ENCODE measurements around the gene CDC20B.
A peak's percentile ranks its signal among the peaks of the same experiment; 100 is the strongest.

The CDC20B gene

DNA sequence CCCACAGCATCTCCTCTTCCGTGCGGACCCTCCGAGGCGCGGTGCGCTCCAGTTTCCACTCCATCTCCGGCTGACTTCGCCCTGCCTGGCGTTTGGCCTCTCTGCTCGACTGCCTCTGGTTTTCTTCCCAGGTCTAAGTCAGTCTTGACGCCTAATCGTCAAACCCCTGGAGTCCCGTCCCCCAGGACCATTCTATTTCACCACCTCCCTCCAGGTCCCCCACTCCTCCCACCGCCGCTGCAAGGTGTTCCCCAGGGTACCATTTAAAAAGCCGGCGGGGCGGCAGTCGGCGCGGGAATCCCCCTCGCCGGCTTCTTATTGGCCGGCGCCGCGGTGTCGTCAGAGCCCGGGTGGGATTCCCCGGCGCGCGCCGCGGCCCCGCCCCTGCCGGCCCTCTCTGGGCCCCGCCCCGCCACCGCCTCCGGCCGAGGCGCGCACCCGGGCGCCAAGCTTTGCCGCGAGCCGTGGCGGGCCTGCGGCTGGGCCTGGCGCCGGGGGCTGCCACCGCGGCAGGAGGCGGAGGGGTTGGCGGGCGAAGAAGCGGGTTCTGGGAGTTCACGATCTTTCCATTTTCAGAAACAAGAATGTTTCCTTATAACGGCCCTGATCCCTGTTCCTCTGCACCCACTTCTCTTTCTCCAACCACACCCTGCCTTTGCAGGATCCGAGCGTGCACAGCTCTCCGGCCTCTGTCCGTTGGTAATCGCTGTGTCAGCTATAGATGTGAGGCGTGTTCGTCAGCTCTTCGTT, at the start of gene CDC20B:
Gene CDC20B (minus strand): TSS at position 241 of the 750 bp plus-strand sequence. CDS start 177 bp downstream, at position 64.
- DNase-seq (ENCODE audit: low spot score): peak; percentile 96

DNA sequence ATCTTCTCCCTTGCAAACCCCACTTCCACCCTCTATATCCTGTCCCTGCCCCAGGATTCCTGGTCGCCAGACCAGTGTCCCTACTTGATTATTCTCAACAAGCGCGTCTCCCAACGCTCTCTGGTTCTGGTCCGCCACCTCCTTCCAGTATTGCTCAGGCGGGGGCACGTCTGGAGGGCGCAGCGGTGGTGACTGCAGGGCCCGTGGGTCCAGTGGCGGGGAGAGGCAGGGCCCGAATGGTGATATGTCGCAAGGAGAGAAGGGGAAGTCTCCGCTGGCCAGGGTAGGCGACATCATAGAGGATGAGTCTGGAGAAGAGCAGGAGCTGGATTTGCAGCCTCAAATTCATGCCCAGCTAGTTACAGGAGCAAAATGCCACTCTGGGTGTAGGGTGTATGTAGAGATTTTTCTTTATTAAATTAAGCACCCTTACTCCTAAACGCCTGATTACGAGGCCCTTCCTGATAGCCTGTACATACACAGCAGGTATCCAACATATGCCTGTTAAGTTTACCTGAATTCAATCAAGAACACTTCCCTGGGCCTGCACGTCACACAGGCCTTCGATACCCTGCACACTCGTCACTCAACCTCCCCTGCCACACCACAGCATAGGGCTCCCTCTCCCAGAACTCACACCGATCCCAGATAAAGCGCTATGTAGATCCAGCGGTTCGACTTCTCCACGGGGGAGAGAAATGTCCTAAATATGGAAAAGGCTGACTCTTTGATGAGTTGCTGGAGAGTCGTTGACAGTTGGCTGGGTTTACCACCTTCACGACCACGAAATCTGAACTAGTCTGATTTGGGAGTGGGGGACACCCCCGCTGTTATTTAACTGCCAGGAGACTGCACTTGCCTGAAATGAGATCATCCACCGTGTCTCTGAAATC, 49.4 kb upstream of the CDC20B start:
- no peak for DNase-seq (ENCODE audit: low spot score)

DNA sequence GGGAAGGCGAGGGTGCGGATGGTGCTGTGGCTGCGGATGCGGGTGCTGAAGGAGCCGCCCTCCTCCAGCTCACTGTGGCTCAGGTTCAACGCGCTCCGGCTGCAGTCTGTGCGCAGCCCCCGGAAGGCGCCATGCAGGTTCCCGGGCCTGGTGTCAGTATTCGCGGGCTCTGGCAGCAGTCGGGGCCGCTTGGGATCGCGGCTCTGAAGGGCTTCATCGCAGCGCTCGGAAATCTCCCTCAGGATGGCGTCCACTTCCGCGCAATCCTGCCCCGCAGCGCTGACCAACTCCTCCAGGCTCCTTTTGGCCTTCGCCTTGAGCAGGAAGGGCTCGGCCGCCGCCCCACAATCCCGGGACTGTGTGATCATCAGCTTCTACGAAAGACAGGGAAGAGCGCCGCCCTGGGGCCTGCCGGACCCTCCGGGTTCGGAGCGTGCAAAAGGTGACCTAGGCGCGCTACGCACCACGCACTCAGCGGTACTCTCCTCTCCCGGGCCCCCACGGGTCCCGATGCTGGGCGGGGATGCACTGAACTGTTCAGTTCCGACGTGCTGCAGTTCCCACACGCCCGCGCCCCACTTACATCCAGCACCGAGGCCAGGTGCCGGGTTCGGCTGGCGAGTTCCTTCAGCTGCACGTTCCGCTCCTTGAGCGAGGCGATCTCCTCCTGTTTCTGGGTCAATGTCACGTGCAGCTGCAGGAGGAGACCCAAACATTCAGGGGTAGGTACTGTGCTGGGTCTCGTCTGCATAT, 47.6 kb upstream of the CDC20B start:
- no peak for DNase-seq (ENCODE audit: low spot score)

DNA sequence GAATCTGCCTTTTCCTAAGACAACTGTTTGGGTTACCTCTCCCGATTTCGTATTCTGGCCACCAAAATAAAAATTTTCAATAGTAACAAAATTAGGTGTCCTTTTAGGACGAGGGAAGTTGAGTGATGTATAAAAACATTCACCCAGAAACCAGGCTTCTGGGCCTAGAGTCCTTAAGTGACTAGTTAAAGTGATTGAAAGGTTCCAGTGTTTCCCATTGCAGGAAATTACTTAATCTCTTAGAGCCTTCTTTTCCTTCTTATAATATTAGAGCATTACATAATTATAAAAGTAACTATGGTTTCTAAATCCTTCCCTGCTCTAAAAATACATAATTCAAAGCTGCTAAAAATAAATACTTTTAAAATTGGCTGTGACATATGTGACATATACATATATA, 46.8 kb upstream of the CDC20B start:
- DNase-seq (ENCODE audit: low spot score): no peak

DNA sequence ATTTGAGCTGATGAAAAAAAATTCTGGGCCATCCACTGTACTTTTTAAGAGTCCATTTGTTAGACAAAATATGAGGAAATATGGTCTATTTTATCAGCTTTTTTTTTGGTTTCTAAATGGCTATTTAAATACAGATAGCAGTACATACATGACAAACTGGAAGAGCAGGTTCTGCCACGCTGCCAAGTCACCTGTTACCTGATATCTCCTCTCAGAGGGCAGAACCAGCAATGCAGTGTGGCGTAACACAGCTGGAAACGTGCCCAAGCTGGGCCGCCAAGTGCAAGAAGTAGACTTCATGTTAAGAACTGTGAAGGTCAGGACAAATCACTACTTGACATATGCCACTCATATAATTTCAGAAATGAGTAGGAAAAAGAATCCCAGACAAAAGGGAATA, 46.0 kb upstream of the CDC20B start:
- DNase-seq (ENCODE audit: low spot score): no peak

GRCh38 chr5:55211184-55211874, 38.4 kb upstream of the CDC20B start:
- DNase-seq (ENCODE audit: low spot score): no peak

DNA sequence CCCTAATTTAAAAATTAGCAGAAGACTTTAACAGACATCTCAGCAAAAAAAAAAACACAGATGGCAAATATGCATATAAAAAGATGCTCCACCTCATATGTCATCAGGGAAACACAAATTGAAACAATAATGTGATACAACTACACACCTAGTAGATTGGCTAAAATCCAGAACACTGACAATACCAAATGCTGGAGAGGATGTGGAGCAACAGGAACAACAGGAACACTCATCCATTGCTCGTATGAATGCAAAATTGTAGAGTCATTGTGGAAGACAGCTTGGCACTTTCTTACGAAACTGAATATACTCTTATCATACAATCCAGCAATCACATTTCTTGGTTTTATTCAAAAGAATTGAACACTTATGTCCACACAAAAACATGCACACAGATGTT, 32.0 kb upstream of the CDC20B start:
- DNase-seq (ENCODE audit: low spot score): no peak

GRCh38 chr5:55191165-55191564, 18.2 kb upstream of the CDC20B start:
- no peak for DNase-seq (ENCODE audit: low spot score)

GRCh38 chr5:55188656-55189540, 15.9 kb upstream of the CDC20B start:
- DNase-seq (ENCODE audit: low spot score): no peak

- peak; percentile 40 for DNase-seq (ENCODE audit: low spot score)
Measured at GRCh38 chr5:55187370-55187769, 14.4 kb upstream of the CDC20B start.

GRCh38 chr5:55180016-55180415, 7.0 kb upstream of the CDC20B start:
- DNase-seq (ENCODE audit: low spot score): no peak

DNA sequence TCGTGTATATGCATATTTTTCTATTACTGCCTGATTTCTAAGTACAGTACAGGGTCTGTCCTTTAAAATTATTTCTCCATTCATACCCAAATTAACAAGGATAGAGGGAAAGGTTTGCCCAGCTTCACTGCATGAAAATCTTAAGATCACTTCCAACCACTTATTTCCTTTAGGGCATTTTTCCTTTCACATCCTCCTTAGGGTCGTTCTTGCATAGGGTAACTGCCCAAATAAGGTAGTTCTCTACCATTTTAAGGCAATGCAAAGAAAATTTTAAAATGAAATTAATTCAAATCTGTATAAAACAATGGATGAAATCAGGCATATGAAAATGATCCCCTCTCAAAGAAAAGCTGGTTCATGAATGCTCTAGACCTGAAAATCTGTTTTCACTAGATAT, 4.1 kb upstream of the CDC20B start:
- DNase-seq (ENCODE audit: low spot score): no peak

DNA sequence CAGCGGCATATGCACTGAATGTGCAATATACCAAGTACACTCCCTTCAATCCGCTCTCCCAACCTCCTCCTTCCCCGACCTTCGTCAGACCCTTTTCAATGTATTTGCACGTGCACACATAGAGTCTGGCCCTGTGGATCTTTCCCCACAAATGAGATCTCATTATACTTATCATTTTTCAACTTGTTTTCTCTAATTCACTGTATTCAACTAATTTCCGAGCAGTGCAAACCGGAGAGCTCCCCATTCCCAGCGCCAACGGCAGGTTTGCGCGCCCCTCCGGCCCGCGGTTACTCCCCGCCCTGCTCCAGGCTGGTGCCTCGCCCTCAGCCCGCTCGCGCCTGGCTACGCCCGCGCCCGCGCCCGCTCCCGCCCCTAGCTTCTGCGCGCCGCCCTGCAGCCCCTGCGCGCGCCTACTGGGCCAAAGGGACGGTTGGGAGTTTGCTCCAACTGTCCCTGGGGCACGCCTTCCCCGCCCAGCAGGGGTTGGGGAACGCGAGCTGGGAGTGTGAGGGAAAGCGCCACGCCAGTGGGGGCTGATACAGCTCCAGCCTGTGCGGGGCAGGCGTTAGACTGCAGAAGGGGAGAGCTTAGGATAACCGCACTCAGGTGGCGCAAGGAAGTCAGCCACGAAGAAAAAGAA, 3.3 kb upstream of the CDC20B start:
- DNase-seq (ENCODE audit: low spot score): peak; percentile 84

GRCh38 chr5:55175781-55176175, 2.8 kb upstream of the CDC20B start:
- no peak for DNase-seq (ENCODE audit: low spot score)

DNA sequence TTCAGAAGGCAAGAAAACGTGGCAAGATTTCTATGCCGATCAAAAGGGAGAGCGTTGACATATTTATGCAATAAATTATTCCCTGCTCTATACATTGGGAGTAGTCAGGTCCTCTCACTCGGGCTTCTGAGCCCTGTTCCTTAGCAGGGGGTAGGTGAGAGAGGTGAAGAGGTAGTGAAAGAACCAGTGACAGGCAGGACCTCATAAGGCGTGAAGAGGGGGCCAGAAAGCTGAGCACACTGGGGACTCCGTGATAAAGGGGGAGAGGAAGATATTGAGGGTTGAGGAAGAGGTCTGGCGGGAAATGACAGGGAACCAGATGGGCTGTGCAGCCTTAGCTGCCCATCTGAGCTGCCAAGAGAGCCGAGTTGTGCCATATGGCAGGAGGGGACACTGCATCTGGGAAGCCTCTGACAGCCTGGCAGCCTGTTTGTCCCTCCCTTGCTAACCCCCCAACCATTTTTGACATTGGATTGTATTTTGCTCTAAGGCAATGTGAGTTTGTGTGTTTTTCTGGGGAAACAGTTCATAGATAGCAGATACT, 782 bp upstream of the CDC20B start:
- DNase-seq (ENCODE audit: low spot score): peak; percentile 32

- peak; percentile 69 for DNase-seq (ENCODE audit: low spot score)
Measured at GRCh38 chr5:55172051-55172899, 702 bp downstream of the CDC20B start.

- DNase-seq (ENCODE audit: low spot score): no peak
Measured at GRCh38 chr5:55171471-55171870, 1.5 kb downstream of the CDC20B start.

- no peak for DNase-seq (ENCODE audit: low spot score)
Measured at GRCh38 chr5:55162666-55163065, 10.3 kb downstream of the CDC20B start.
